Peyer's patch (tissue), 4 donors: ENCODE measurements around the gene ELOVL7. TPM values are rescaled to one million over a fixed set of nuclear protein-coding genes. Genes with fewer than 3 reads are reported as not detected.
"Not testable (repeated sequence)": the region's sequence is repeated elsewhere in the genome, so short reads cannot be mapped to it uniquely, and the experiment has no call there.

Experiments used
- DNase-seq, 3 donors: peaks; one replicate each; pipeline ENCODE4 v3.0.0-alpha.2; 2017 to 2019
- H3K27ac ChIP-seq, 4 donors: fragments of 200-600 bp; sonication (generic); one replicate each; pipeline ENCODE4 v1.5.1; 2016 to 2019
- H3K27me3 ChIP-seq, 2 donors: fragments of 200-600 bp; sonication (generic); one replicate each; pipeline ENCODE4 v1.5.1; 2019
- H3K36me3 ChIP-seq, 3 donors: fragments of 200-600 bp; sonication (generic); one replicate each; pipeline ENCODE4 v1.5.1; 2016 to 2019
- H3K4me1 ChIP-seq, 4 donors: fragments of 200-600 bp; sonication (generic); one replicate each; pipeline ENCODE4 v1.5.1; 2016 to 2019
- H3K4me3 ChIP-seq, 4 donors: fragments of 200-600 bp; sonication (generic); 1 replicate in 3 of 4; 2 replicates in 1 of 4; pipeline ENCODE4 v1.5.1; 2016 to 2019; ENCODE audit warnings: mild to moderate bottlenecking in 1 of 4
- H3K9me3 ChIP-seq, 4 donors: fragments of 200-600 bp; sonication (generic); one replicate each; pipeline ENCODE4 v1.5.1; 2016 to 2019; ENCODE audit warnings: mild to moderate bottlenecking in 1 of 4
- CTCF ChIP-seq, 6 experiments: fragments of 450-650 bp in 4 of 6; fragments of 200-600 bp in 2 of 6; sonication (generic) in 1 of 6; IDR thresholded peaks; one replicate each; pipeline ENCODE4 v1.5.1; 2017 to 2019; ENCODE audit warnings: antibody characterized with exemption in 6 of 6, mild to moderate bottlenecking in 3 of 6, moderate library complexity in 1 of 6
- POLR2A ChIP-seq, 2 donors: fragments of 450-650 bp; IDR thresholded peaks; one replicate each; pipeline ENCODE4 v1.5.1; 2017; ENCODE audit warnings: antibody characterized with exemption in 2 of 2, mild to moderate bottlenecking in 2 of 2, moderate library complexity in 2 of 2
- total RNA-seq, 4 donors: library from RNA; depleted of rRNA; stranded (reverse); fragments of >200 nt; gene quantifications; one replicate each; pipeline ENCODE4 v1.1.0, GENCODE V29; 2016

ELOVL7 gene
- total RNA-seq, 4 donors from 2014 or later = 5.8 to 77.6 (median 34.3) TPM

- no peak for DNase-seq
- no peak for TF ChIP-seq CTCF (IDR thresholded peaks at IDR 0.05)
- TF ChIP-seq POLR2A (IDR thresholded peaks at IDR 0.05) = no peak
Observed at GRCh38 chr5:60822285-60822556, 21.8 kb downstream of the ELOVL7 start.

GRCh38 chr5:60821488-60822284 lies 22.4 kb downstream of the ELOVL7 start:
- H3K9me3 ChIP-seq = no peaks in the 10 kb centered on the region
- H3K27me3 ChIP-seq = no peaks in the 10 kb centered on the region
- DNase-seq = no peak
- TF ChIP-seq POLR2A (IDR thresholded peaks at IDR 0.05) (no peak), CTCF (IDR thresholded peaks at IDR 0.05) (no peak)
- no peaks in the 10 kb centered on the region for H3K36me3 ChIP-seq
- H3K27ac ChIP-seq = no peak overlapping the region
- H3K4me1 ChIP-seq = no peaks in the 10 kb centered on the region
- no peak overlapping the region for H3K4me3 ChIP-seq

More at GRCh38 chr5:60822285-60822556, 21.8 kb downstream of the ELOVL7 start:
- H3K9me3 ChIP-seq = no peaks in the 10 kb centered on the region
- H3K27me3 ChIP-seq = no peaks in the 10 kb centered on the region
- no peaks in the 10 kb centered on the region for H3K36me3 ChIP-seq
- H3K27ac ChIP-seq = no peak overlapping the region
- H3K4me3 ChIP-seq = no peak overlapping the region
- no peaks in the 10 kb centered on the region for H3K4me1 ChIP-seq

GRCh38 chr5:60820593-60821487 lies 23.2 kb downstream of the ELOVL7 start:
- no peak overlapping the region for H3K4me3 ChIP-seq
- no peaks in the 10 kb centered on the region for H3K4me1 ChIP-seq
- TF ChIP-seq POLR2A (IDR thresholded peaks at IDR 0.05) = no peak
- TF ChIP-seq CTCF (IDR thresholded peaks at IDR 0.05) = no peak
- DNase-seq = no peak
- no peaks in the 10 kb centered on the region for H3K36me3 ChIP-seq
- H3K27ac ChIP-seq = no peak overlapping the region
- no peaks in the 10 kb centered on the region for H3K27me3 ChIP-seq
- H3K9me3 ChIP-seq = no peaks in the 10 kb centered on the region

GRCh38 chr5:60816138-60816537 lies 27.9 kb downstream of the ELOVL7 start:
- H3K9me3 ChIP-seq, H3K27me3 ChIP-seq, H3K4me3 ChIP-seq, H3K36me3 ChIP-seq, H3K27ac ChIP-seq, H3K4me1 ChIP-seq, DNase-seq: not testable (repeated sequence)

GRCh38 chr5:60814498-60814897 lies 29.6 kb downstream of the ELOVL7 start:
- peak in 1 of 3 donors; percentile 50 for DNase-seq
- Histone ChIP-seq H3K4me3 (no peak overlapping the region), H3K4me1 (peaks cover 0 to 4% (median 0%) of the 10 kb centered on the region in 4 donors), H3K36me3 (no peaks in the 10 kb centered on the region), H3K27me3 (no peaks in the 10 kb centered on the region), H3K27ac (no peak overlapping the region), H3K9me3 (no peaks in the 10 kb centered on the region)
- TF ChIP-seq POLR2A (IDR thresholded peaks at IDR 0.05) = no peak
- no peak for TF ChIP-seq CTCF (IDR thresholded peaks at IDR 0.05)

- DNase-seq = no peak
- Histone ChIP-seq H3K4me1 (peaks cover 0 to 4% (median 0%) of the 10 kb centered on the region in 4 donors), H3K4me3 (no peak overlapping the region), H3K27ac (no peak overlapping the region), H3K27me3 (no peaks in the 10 kb centered on the region), H3K9me3 (no peaks in the 10 kb centered on the region), H3K36me3 (no peaks in the 10 kb centered on the region)
- TF ChIP-seq POLR2A (IDR thresholded peaks at IDR 0.05) (no peak), CTCF (IDR thresholded peaks at IDR 0.05) (no peak)
Observed at GRCh38 chr5:60812426-60812825, 31.6 kb downstream of the ELOVL7 start.
